T47D (cell line): ENCODE data around the gene EZH1.

Experiments used
- DNase-seq, 2 experiments: peaks; one replicate each; pipeline versions ENCODE4 v3.0.0 to v3.0.0-alpha.2; 2011 to 2012; ENCODE audit warnings: low read depth in 1 of 2, low spot score in 1 of 2
- JUND ChIP-seq: IDR thresholded peaks from 2 replicates; pipeline ENCODE4 v1.6.1; 2012; ENCODE audit warnings: low read depth
- in situ Hi-C: cut with HindIII; loops from 2 replicates; pipeline ENCODE4 v1.10.0; 2016; ENCODE audit warnings: low sequenced_read_pairs, low pct_unique_long_range_greater_than_20kb

EZH1 gene

GRCh38 chr17:42725143-42725542 lies 19.7 kb downstream of the EZH1 start:
- TF ChIP-seq JUND = no peak
- in situ Hi-C loops = no loop called here
- DNase-seq = no peak

- in situ Hi-C loops = no loop called here
- no peak for DNase-seq
- TF ChIP-seq JUND = no peak
These were observed 21.2 kb downstream of the EZH1 start for GRCh38 chr17:42723636-42724035.

GRCh38 chr17:42720996-42721583 lies 23.8 kb downstream of the EZH1 start:
- in situ Hi-C loops = no loop called here
- no peak for TF ChIP-seq JUND
- peak; percentile 63 to 82 for DNase-seq

GRCh38 chr17:42709561-42709960 lies 35.3 kb downstream of the EZH1 start:
- in situ Hi-C loops = no loop called here
- DNase-seq = no peak

GRCh38 chr17:42708588-42708987 lies 36.3 kb downstream of the EZH1 start:
- in situ Hi-C loops = no loop called here
- TF ChIP-seq JUND = no peak
- no peak for DNase-seq

More at GRCh38 chr17:42709561-42709960, 35.3 kb downstream of the EZH1 start:
- TF ChIP-seq JUND = no peak

GRCh38 chr17:42706732-42707131 lies 38.1 kb downstream of the EZH1 start:
- peak in 1 of 2 experiments; percentile 83 for DNase-seq
- in situ Hi-C loops = no loop called here
- TF ChIP-seq JUND = no peak

GRCh38 chr17:42704837-42705494 lies 39.9 kb downstream of the EZH1 start:
- no peak for DNase-seq
- in situ Hi-C loops = no loop called here
- TF ChIP-seq JUND = no peak

- no peak for DNase-seq
- no peak for TF ChIP-seq JUND
- in situ Hi-C loops = no loop called here
These were observed 40.4 kb downstream of the EZH1 start for GRCh38 chr17:42704490-42704836.

GRCh38 chr17:42702446-42702845 lies 42.4 kb downstream of the EZH1 start:
- in situ Hi-C loops = no loop called here
- no peak for DNase-seq
- TF ChIP-seq JUND = no peak

GRCh38 chr17:42700586-42701289 lies 44.1 kb downstream of the EZH1 start:
- in situ Hi-C loops = no loop called here
- no peak for TF ChIP-seq JUND
- DNase-seq = no peak

GRCh38 chr17:42699415-42699740 lies 45.5 kb downstream of the EZH1 start:
- in situ Hi-C loops = no loop called here

GRCh38 chr17:42698736-42699414 lies 46.0 kb downstream of the EZH1 start:
- TF ChIP-seq JUND = no peak
- DNase-seq = no peak
- in situ Hi-C loops = no loop called here

More at GRCh38 chr17:42699415-42699740, 45.5 kb downstream of the EZH1 start:
- no peak for DNase-seq
- no peak for TF ChIP-seq JUND
